ENCODE results near the gene PTBP1. TPM values are rescaled to one million over a fixed set of nuclear protein-coding genes. Genes with fewer than 3 reads are reported as not detected.

The PTBP1 gene
- total RNA-seq, 1 donor from 2014 or later: 735 TPM

GRCh38 chr19:780935-781334 lies 16.3 kb upstream of the PTBP1 start:
- H3K4me3 Mint-ChIP-seq: no peak overlapping the region
- H3K27ac Mint-ChIP-seq: no peak overlapping the region
- H3K36me3 Mint-ChIP-seq (ENCODE audit: low read depth): no peaks in the 10 kb centered on the region
- peaks cover 3% of the 10 kb centered on the region for H3K27me3 Mint-ChIP-seq (ENCODE audit: insufficient read depth)
- no peaks in the 10 kb centered on the region for H3K9me3 Mint-ChIP-seq
- no peaks in the 10 kb centered on the region for H3K4me1 Mint-ChIP-seq (ENCODE audit: low read depth)
- no peak for DNase-seq (ENCODE audit: low spot score)
- intact Hi-C loops (cut with micrococcal nuclease): no loop called here

GRCh38 chr19:781800-782184 lies 15.5 kb upstream of the PTBP1 start:
- no peak for DNase-seq (ENCODE audit: low spot score)
- Mint-ChIP-seq H3K36me3 (ENCODE audit: low read depth) (no peaks in the 10 kb centered on the region), H3K9me3 (no peaks in the 10 kb centered on the region), H3K4me1 (ENCODE audit: low read depth) (no peaks in the 10 kb centered on the region), H3K27ac (no peak overlapping the region), H3K4me3 (no peak overlapping the region), H3K27me3 (ENCODE audit: insufficient read depth) (peaks cover 3% of the 10 kb centered on the region)
- intact Hi-C loops (cut with micrococcal nuclease): no loop called here

GRCh38 chr19:782185-782877 lies 14.9 kb upstream of the PTBP1 start:
- no peak overlapping the region for H3K27ac Mint-ChIP-seq
- H3K4me1 Mint-ChIP-seq (ENCODE audit: low read depth): no peaks in the 10 kb centered on the region
- no peaks in the 10 kb centered on the region for H3K36me3 Mint-ChIP-seq (ENCODE audit: low read depth)
- H3K27me3 Mint-ChIP-seq (ENCODE audit: insufficient read depth): peaks cover 3% of the 10 kb centered on the region
- DNase-seq (ENCODE audit: low spot score): no peak
- intact Hi-C loops (cut with micrococcal nuclease): no loop called here
- no peak overlapping the region for H3K4me3 Mint-ChIP-seq
- no peaks in the 10 kb centered on the region for H3K9me3 Mint-ChIP-seq

- peaks cover 3% of the 10 kb centered on the region for H3K27me3 Mint-ChIP-seq (ENCODE audit: insufficient read depth)
- no peaks in the 10 kb centered on the region for H3K36me3 Mint-ChIP-seq (ENCODE audit: low read depth)
- H3K9me3 Mint-ChIP-seq: no peaks in the 10 kb centered on the region
- DNase-seq (ENCODE audit: low spot score): no peak
- intact Hi-C loops (cut with micrococcal nuclease): no loop called here
- no peak overlapping the region for H3K27ac Mint-ChIP-seq
- H3K4me3 Mint-ChIP-seq: no peak overlapping the region
- H3K4me1 Mint-ChIP-seq (ENCODE audit: low read depth): no peaks in the 10 kb centered on the region
These were observed 14.2 kb upstream of the PTBP1 start for GRCh38 chr19:782878-783668.

- no peak overlapping the region for H3K27ac Mint-ChIP-seq
- no peak overlapping the region for H3K4me3 Mint-ChIP-seq
- intact Hi-C loops (cut with micrococcal nuclease): no loop called here
- H3K27me3 Mint-ChIP-seq (ENCODE audit: insufficient read depth): peaks cover 5% of the 10 kb centered on the region
- DNase-seq (ENCODE audit: low spot score): no peak
- no peaks in the 10 kb centered on the region for H3K36me3 Mint-ChIP-seq (ENCODE audit: low read depth)
- no peaks in the 10 kb centered on the region for H3K4me1 Mint-ChIP-seq (ENCODE audit: low read depth)
- no peaks in the 10 kb centered on the region for H3K9me3 Mint-ChIP-seq
These were observed 12.7 kb upstream of the PTBP1 start for GRCh38 chr19:784541-784940.

- DNase-seq (ENCODE audit: low spot score): no peak
- Mint-ChIP-seq H3K27ac (no peak overlapping the region), H3K27me3 (ENCODE audit: insufficient read depth) (peaks cover 10% of the 10 kb centered on the region), H3K4me1 (ENCODE audit: low read depth) (no peaks in the 10 kb centered on the region), H3K4me3 (no peak overlapping the region), H3K9me3 (no peaks in the 10 kb centered on the region), H3K36me3 (ENCODE audit: low read depth) (no peaks in the 10 kb centered on the region)
- intact Hi-C loops (cut with micrococcal nuclease): no loop called here
These were observed 9.7 kb upstream of the PTBP1 start for GRCh38 chr19:787536-787935.

- Mint-ChIP-seq H3K4me1 (ENCODE audit: low read depth) (no peaks in the 10 kb centered on the region), H3K27me3 (ENCODE audit: insufficient read depth) (peaks cover 10% of the 10 kb centered on the region), H3K9me3 (no peaks in the 10 kb centered on the region), H3K27ac (no peak overlapping the region), H3K4me3 (no peak overlapping the region), H3K36me3 (ENCODE audit: low read depth) (no peaks in the 10 kb centered on the region)
- intact Hi-C loops (cut with micrococcal nuclease): no loop called here
- DNase-seq (ENCODE audit: low spot score): no peak
These were observed 8.6 kb upstream of the PTBP1 start for GRCh38 chr19:788686-788982.

- intact Hi-C loops (cut with micrococcal nuclease): no loop called here
- Mint-ChIP-seq H3K27me3 (ENCODE audit: insufficient read depth) (peaks cover 10% of the 10 kb centered on the region), H3K9me3 (no peaks in the 10 kb centered on the region), H3K4me3 (no peak overlapping the region), H3K27ac (peak overlapping the region; percentile 48), H3K4me1 (ENCODE audit: low read depth) (no peaks in the 10 kb centered on the region), H3K36me3 (ENCODE audit: low read depth) (no peaks in the 10 kb centered on the region)
- no peak for DNase-seq (ENCODE audit: low spot score)
These were observed 8.1 kb upstream of the PTBP1 start for GRCh38 chr19:788983-789700.

- intact Hi-C loops (cut with micrococcal nuclease): no loop called here
- no peak for DNase-seq (ENCODE audit: low spot score)
These were observed 7.6 kb upstream of the PTBP1 start for GRCh38 chr19:789701-790060.

GRCh38 chr19:791007-791566 lies 6.2 kb upstream of the PTBP1 start:
- H3K9me3 Mint-ChIP-seq: no peaks in the 10 kb centered on the region
- H3K4me1 Mint-ChIP-seq (ENCODE audit: low read depth): no peaks in the 10 kb centered on the region
- no peak for DNase-seq (ENCODE audit: low spot score)
- intact Hi-C loops (cut with micrococcal nuclease): no loop called here
- peaks cover 10% of the 10 kb centered on the region for H3K27me3 Mint-ChIP-seq (ENCODE audit: insufficient read depth)
- no peak overlapping the region for H3K4me3 Mint-ChIP-seq
- H3K36me3 Mint-ChIP-seq (ENCODE audit: low read depth): no peaks in the 10 kb centered on the region
- H3K27ac Mint-ChIP-seq: no peak overlapping the region

More at GRCh38 chr19:789701-790060, 7.6 kb upstream of the PTBP1 start:
- H3K4me1 Mint-ChIP-seq (ENCODE audit: low read depth): no peaks in the 10 kb centered on the region
- peaks cover 10% of the 10 kb centered on the region for H3K27me3 Mint-ChIP-seq (ENCODE audit: insufficient read depth)
- H3K36me3 Mint-ChIP-seq (ENCODE audit: low read depth): no peaks in the 10 kb centered on the region
- no peak overlapping the region for H3K27ac Mint-ChIP-seq
- H3K9me3 Mint-ChIP-seq: no peaks in the 10 kb centered on the region
- H3K4me3 Mint-ChIP-seq: no peak overlapping the region

GRCh38 chr19:791567-792305 lies 5.5 kb upstream of the PTBP1 start:
- Mint-ChIP-seq H3K4me1 (ENCODE audit: low read depth) (no peaks in the 10 kb centered on the region), H3K36me3 (ENCODE audit: low read depth) (no peaks in the 10 kb centered on the region), H3K4me3 (no peak overlapping the region), H3K27ac (no peak overlapping the region), H3K9me3 (no peaks in the 10 kb centered on the region), H3K27me3 (ENCODE audit: insufficient read depth) (peaks cover 10% of the 10 kb centered on the region)
- DNase-seq (ENCODE audit: low spot score): no peak
- intact Hi-C loops (cut with micrococcal nuclease): no loop called here

- no peak for DNase-seq (ENCODE audit: low spot score)
- intact Hi-C loops (cut with micrococcal nuclease): no loop called here
- H3K36me3 Mint-ChIP-seq (ENCODE audit: low read depth): no peaks in the 10 kb centered on the region
- peaks cover 10% of the 10 kb centered on the region for H3K27me3 Mint-ChIP-seq (ENCODE audit: insufficient read depth)
- H3K9me3 Mint-ChIP-seq: no peaks in the 10 kb centered on the region
- no peak overlapping the region for H3K4me3 Mint-ChIP-seq
- no peak overlapping the region for H3K27ac Mint-ChIP-seq
- no peaks in the 10 kb centered on the region for H3K4me1 Mint-ChIP-seq (ENCODE audit: low read depth)
These were observed 4.9 kb upstream of the PTBP1 start for GRCh38 chr19:792306-792885.

All from activated T-helper 1 cell treated with anti-CD3 and anti-CD28 coated beads, Interleukin-12 subunit alpha, Interleukin-12 subunit beta, Interleukin-2, Interleukin-4 antibody, amounts not matched to agents 30 ng/mL and 10 ng/mL and 1 ng/mL, durations not matched to agents 14 hours and 24 hours and 36 hours (primary cell).